Trophoblast cell (in vitro differentiated cells and primary cell): ENCODE results near the gene PDE6D.

ENCODE experiments used
- DNase-seq, 2 donors: peaks; one replicate each; pipeline ENCODE4 v3.0.0-alpha.2; 2016
- H2AFZ ChIP-seq: 2 replicates; pipeline ENCODE4 v1.6.1; 2013; ENCODE audit warnings: low read length, moderate library complexity, mild to moderate bottlenecking; ENCODE audit not compliant: insufficient read depth, poor library complexity
- H2AK5ac ChIP-seq: 2 replicates; pipeline ENCODE4 v1.6.1; 2013; ENCODE audit warnings: mild to moderate bottlenecking, low read length
- H2BK120ac ChIP-seq: 2 replicates; pipeline ENCODE4 v1.6.1; 2013; ENCODE audit warnings: low read length, mild to moderate bottlenecking, moderate library complexity; ENCODE audit not compliant: insufficient read depth, poor library complexity
- H2BK12ac ChIP-seq: 2 replicates; pipeline ENCODE4 v1.6.1; 2013; ENCODE audit warnings: mild to moderate bottlenecking, low read length, moderate library complexity
- H2BK5ac ChIP-seq: 2 replicates; pipeline ENCODE4 v1.6.1; 2013; ENCODE audit warnings: low read length, low read depth, moderate library complexity, mild to moderate bottlenecking; ENCODE audit not compliant: poor library complexity
- H3K14ac ChIP-seq: 2 replicates; pipeline ENCODE4 v1.6.1; 2013; ENCODE audit warnings: mild to moderate bottlenecking, low read length
- H3K18ac ChIP-seq: 2 replicates; pipeline ENCODE4 v1.6.1; 2013; ENCODE audit warnings: mild to moderate bottlenecking, low read length
- H3K23ac ChIP-seq: 2 replicates; pipeline ENCODE4 v1.6.1; 2013; ENCODE audit warnings: low read length
- H3K27ac ChIP-seq: 2 replicates; pipeline ENCODE4 v1.5.1; 2013; ENCODE audit warnings: low read depth, mild to moderate bottlenecking, inconsistent platforms, low read length, moderate library complexity
- H3K27me3 ChIP-seq: 2 replicates; pipeline ENCODE4 v1.6.1; 2013; ENCODE audit warnings: inconsistent platforms, mild to moderate bottlenecking, low read length, moderate library complexity; ENCODE audit not compliant: insufficient read depth
- H3K36me3 ChIP-seq, 2 experiments: 1 replicate in 1 of 2; 2 replicates in 1 of 2; pipeline ENCODE4 v1.6.1; 2013; ENCODE audit warnings: low read length in 2 of 2, mild to moderate bottlenecking in 2 of 2, moderate library complexity in 1 of 2; ENCODE audit not compliant: insufficient read depth in 2 of 2, control insufficient read depth in 1 of 2
- H3K4ac ChIP-seq: 2 replicates; pipeline ENCODE4 v1.6.1; 2013; ENCODE audit warnings: low read depth, mild to moderate bottlenecking, low read length, moderate library complexity
- H3K4me1 ChIP-seq, 2 experiments: 1 replicate in 1 of 2; 2 replicates in 1 of 2; pipeline ENCODE4 v1.6.1; 2013; ENCODE audit warnings: low read length in 2 of 2, mild to moderate bottlenecking in 2 of 2, moderate library complexity in 1 of 2; ENCODE audit not compliant: insufficient read depth in 2 of 2, control insufficient read depth in 1 of 2
- H3K4me2 ChIP-seq: 2 replicates; pipeline ENCODE4 v1.6.1; 2013; ENCODE audit warnings: inconsistent platforms, mild to moderate bottlenecking, low read length, moderate library complexity
- H3K4me3 ChIP-seq: 2 replicates; pipeline ENCODE4 v1.5.1; 2013; ENCODE audit warnings: mild to moderate bottlenecking, low read depth, low read length, inconsistent platforms
- H3K79me1 ChIP-seq: one replicate; pipeline ENCODE4 v1.6.1; 2013; ENCODE audit warnings: low read length
- H3K79me2 ChIP-seq: 2 replicates; pipeline ENCODE4 v1.6.1; 2013; ENCODE audit warnings: low read length, mild to moderate bottlenecking; ENCODE audit not compliant: control insufficient read depth, insufficient read depth, poor library complexity
- H3K9ac ChIP-seq: 2 replicates; pipeline ENCODE4 v1.6.1; 2013; ENCODE audit warnings: mild to moderate bottlenecking, low read length
- H3K9me3 ChIP-seq: 2 replicates; pipeline ENCODE4 v1.6.1; 2013; ENCODE audit warnings: low read depth, mild to moderate bottlenecking, control low read depth, inconsistent platforms, low read length; ENCODE audit not compliant: insufficient read depth
- H4K12ac ChIP-seq: 2 replicates; pipeline ENCODE4 v1.6.1; 2013; ENCODE audit warnings: low read depth, mild to moderate bottlenecking, low read length, moderate library complexity
- H4K8ac ChIP-seq: 2 replicates; pipeline ENCODE4 v1.6.1; 2013; ENCODE audit warnings: low read depth, mild to moderate bottlenecking, low read length, moderate library complexity
- H4K91ac ChIP-seq: one replicate; pipeline ENCODE4 v1.6.1; 2013; ENCODE audit warnings: low read depth, mild to moderate bottlenecking, low read length, moderate library complexity
- WGBS: extraction: QIAGEN DNeasy Blood & Tissue Kit; methylation state at CpG from one replicate; pipeline ENCODE4 v1.1.7; 2013; ENCODE audit warnings: missing lambda C conversion rate; ENCODE audit not compliant: insufficient read length, insufficient coverage; ENCODE audit errors: extremely low coverage; 5-methylcytosine and 5-hydroxymethylcytosine counted together

PDE6D gene

DNA sequence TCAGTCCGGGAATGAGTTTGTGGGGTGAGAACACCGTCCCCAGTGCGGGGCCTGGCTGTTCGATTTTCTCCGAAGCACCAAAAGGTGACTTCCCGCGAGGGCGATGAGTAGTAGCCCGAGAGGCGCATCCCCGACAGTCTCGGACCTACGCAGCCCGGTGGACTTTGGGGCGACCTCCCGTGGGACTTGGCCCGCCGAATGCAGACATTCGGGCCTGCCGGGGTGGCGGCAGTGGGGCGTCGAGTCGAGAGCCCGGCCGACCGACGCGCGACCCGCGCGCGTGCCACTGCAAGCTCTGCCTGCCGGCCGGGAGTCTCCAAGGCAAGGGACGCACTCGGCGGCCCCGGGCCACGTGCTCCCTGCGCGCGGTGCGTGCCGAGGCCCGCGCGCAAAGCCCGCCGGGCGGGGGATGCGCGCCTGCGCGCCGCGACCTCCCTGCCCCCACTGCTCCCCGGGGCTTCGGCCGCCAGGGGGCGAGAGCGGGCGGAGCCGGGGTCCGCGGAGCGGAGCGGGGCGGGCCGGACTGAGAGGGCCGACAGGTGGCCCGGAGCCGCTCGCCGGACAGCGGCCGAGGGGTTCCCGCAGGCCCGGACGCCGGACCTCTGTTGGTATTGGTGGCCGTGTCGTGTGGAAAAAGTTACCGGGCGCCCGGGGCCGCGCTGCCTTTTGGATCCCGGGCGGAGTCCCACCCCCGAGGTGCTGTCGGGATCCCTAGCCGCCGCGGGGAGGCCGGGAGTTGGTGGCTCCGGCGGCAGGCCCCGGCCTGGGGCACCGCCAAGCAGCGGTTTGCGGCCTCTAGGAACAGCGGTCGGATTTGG, 70.9 kb downstream of the PDE6D start:
- H4K12ac ChIP-seq: peak overlapping the region; percentile 58
- H2BK120ac ChIP-seq: peak overlapping the region; percentile 5
- peaks cover 34% of the 10 kb centered on the region for H3K79me1 ChIP-seq
- no peak overlapping the region for H2BK12ac ChIP-seq
- H2AK5ac ChIP-seq: peak overlapping the region; percentile 2
- H3K4me3 ChIP-seq: peak overlapping the region; percentile 97
- peak overlapping the region; percentile 100 for H3K4ac ChIP-seq
- no peaks in the 10 kb centered on the region for H3K9me3 ChIP-seq
- H2BK5ac ChIP-seq: peak overlapping the region; percentile 87
- H3K4me1 ChIP-seq: peaks cover 3 to 12% of the 10 kb centered on the region in 2 experiments
- H3K23ac ChIP-seq: no peak overlapping the region
- H4K8ac ChIP-seq: peak overlapping the region; percentile 30
- peak overlapping the region; percentile 59 for H3K4me2 ChIP-seq
- peak overlapping the region; percentile 86 for H3K27ac ChIP-seq
- no CpG with 5 or more reads among the region's 105 CpGs for WGBS
- peak overlapping the region; percentile 99 for H3K9ac ChIP-seq
- H3K79me2 ChIP-seq: peaks cover 42% of the 10 kb centered on the region
- no peaks in the 10 kb centered on the region for H3K27me3 ChIP-seq
- H2AFZ ChIP-seq: no peak overlapping the region
- peak overlapping the region; percentile 91 for H4K91ac ChIP-seq
- H3K14ac ChIP-seq: peak overlapping the region; percentile 98
- DNase-seq: peak; percentile 76 to 89
- H3K36me3 ChIP-seq: peaks cover 28 to 36% of the 10 kb centered on the region in 2 experiments
- peak overlapping the region; percentile 10 for H3K18ac ChIP-seq

DNA sequence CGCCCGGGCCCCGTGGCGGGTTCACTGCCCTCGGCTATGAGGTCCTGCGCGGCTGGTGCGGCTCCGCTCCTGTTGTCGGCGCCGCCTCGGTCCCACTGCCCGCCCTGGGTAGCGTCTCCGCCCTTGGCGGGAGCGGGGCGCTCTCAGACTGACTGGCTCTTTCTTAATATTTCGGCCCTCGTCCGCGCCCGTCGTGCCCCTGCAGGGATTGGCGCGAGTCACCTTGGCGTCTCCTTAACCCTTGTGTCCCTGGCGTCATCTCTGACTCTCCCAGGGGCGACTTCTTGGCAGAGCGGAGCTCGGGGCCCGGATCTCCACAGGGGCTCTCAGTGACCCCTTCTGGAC, 71.5 kb downstream of the PDE6D start:
- Histone ChIP-seq H3K27me3 (no peaks in the 10 kb centered on the region), H2BK5ac (peak overlapping the region; percentile 87), H3K18ac (peak overlapping the region; percentile 88), H2AK5ac (peak overlapping the region; percentile 2), H3K36me3 (peaks cover 28 to 36% of the 10 kb centered on the region in 2 experiments), H3K4ac (peak overlapping the region; percentile 100), H2BK120ac (peak overlapping the region; percentile 5), H3K4me1 (peaks cover 3 to 10% of the 10 kb centered on the region in 2 experiments), H3K27ac (peak overlapping the region; percentile 86), H3K9me3 (no peaks in the 10 kb centered on the region), H3K23ac (no peak overlapping the region), H2BK12ac (no peak overlapping the region), H3K79me1 (peaks cover 34% of the 10 kb centered on the region), H4K12ac (peak overlapping the region; percentile 58), H4K8ac (peak overlapping the region; percentile 30), H3K4me3 (peak overlapping the region; percentile 97), H4K91ac (peak overlapping the region; percentile 91), H3K79me2 (peaks cover 42% of the 10 kb centered on the region), H2AFZ (peak overlapping the region; percentile 9), H3K9ac (peak overlapping the region; percentile 99), H3K4me2 (peak overlapping the region; percentile 59), H3K14ac (peak overlapping the region; percentile 98)
- no peak for DNase-seq
- WGBS: no CpG with 5 or more reads among the region's 33 CpGs

DNA sequence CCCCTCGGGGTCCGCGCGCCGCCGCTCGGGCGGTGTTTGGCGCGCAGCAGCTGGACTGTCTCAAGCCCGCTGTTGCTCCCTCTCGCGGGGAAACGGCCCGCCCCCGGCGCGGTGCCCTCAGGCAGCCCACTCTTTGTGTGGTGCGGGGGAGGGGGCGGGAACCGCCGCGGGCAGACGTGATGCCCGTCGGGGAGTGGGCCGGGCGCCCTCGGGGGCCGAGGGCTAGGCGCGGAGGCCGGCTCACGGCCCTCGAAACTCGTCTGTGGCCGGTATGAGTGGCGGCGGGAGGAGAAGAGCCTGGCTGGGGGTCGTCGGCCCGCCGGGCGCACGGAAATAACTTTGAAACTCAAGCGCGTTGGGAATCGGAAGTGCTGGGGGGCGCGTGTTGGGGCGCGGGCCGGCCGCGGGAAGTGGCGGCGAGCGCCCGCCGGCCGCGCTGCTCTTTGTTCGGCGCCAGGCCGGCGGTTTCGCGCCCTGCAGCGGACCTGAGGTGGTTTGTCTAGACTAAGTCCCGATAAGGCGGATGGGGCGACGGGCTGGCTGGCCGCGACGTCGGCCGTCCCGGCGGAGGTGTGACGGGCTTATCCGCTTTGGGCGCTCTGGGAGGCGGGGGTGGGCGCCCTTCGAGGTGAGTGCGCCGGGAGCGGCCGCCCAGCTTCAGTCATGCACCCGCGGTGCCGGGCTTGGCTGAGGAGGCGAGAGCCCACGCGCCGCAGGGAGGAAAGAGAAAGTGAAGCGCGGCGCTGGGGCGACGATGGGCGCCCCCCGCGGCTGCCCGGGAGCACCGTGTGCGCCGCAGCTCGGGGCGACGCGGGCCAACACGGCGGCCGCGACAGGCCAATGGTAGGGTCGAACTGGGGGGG, 72.1 kb downstream of the PDE6D start:
- Histone ChIP-seq H3K27ac (peak overlapping the region; percentile 86), H3K4ac (peak overlapping the region; percentile 100), H2BK5ac (peak overlapping the region; percentile 87), H3K36me3 (peaks cover 24 to 32% of the 10 kb centered on the region in 2 experiments), H2AK5ac (peak overlapping the region; percentile 91), H2BK120ac (peak overlapping the region; percentile 73), H4K12ac (peak overlapping the region; percentile 58), H3K4me2 (peak overlapping the region; percentile 59), H3K4me1 (peaks cover 3 to 10% of the 10 kb centered on the region in 2 experiments), H3K18ac (peak overlapping the region; percentile 88), H3K4me3 (peak overlapping the region; percentile 97), H2BK12ac (no peak overlapping the region), H3K9me3 (no peaks in the 10 kb centered on the region), H3K79me2 (peaks cover 42% of the 10 kb centered on the region), H2AFZ (peak overlapping the region; percentile 56), H3K14ac (peak overlapping the region; percentile 98), H4K91ac (peak overlapping the region; percentile 91), H3K27me3 (no peaks in the 10 kb centered on the region), H4K8ac (peak overlapping the region; percentile 69), H3K9ac (peak overlapping the region; percentile 99), H3K79me1 (peaks cover 34% of the 10 kb centered on the region), H3K23ac (no peak overlapping the region)
- peak; percentile 46 to 68 for DNase-seq
- WGBS: no CpG with 5 or more reads among the region's 118 CpGs
